HepG2 (cell line): ENCODE measurements around the gene GJC1. TPM values are rescaled to one million over a fixed set of nuclear protein-coding genes. Genes with fewer than 3 reads are reported as not detected.

ENCODE experiments used
- EP300 ChIP-seq, 3 experiments: sonication (generic) in 1 of 3; formaldehyde crosslinking in 1 of 3; IDR thresholded peaks; 2 replicates each; pipeline versions ENCODE4 v1.5.1 to v1.6.1; 2011 to 2020; ENCODE audit warnings: low read depth in 2 of 3, low read length in 2 of 3, borderline replicate concordance in 1 of 3, improper control_type of control experiment in 1 of 3, mild to moderate bottlenecking in 1 of 3, missing genetic modification reagents in 1 of 3, moderate library complexity in 1 of 3
- ESRRA ChIP-seq: sonication (generic); formaldehyde crosslinking; IDR thresholded peaks from 2 replicates; pipeline ENCODE4 v1.5.1; 2020; ENCODE audit warnings: mild to moderate bottlenecking, low read depth, missing genetic modification reagents
- MAX ChIP-seq: IDR thresholded peaks from 2 replicates; pipeline ENCODE4 v1.6.1; 2012; ENCODE audit warnings: inconsistent platforms
- MIXL1 ChIP-seq: IDR thresholded peaks from 2 replicates; pipeline ENCODE4 v1.6.1; 2016
- NR2F6 ChIP-seq, 2 experiments: IDR thresholded peaks; 2 replicates each; pipeline ENCODE4 v1.6.1; 2016; ENCODE audit warnings: antibody characterized with exemption in 1 of 2, mild to moderate bottlenecking in 1 of 2
- RNF219 ChIP-seq: sonication (generic); formaldehyde crosslinking; IDR thresholded peaks from 2 replicates; pipeline ENCODE4 v1.5.0; 2020; ENCODE audit warnings: mild to moderate bottlenecking, missing genetic modification reagents
- ZNF383 ChIP-seq: sonication (generic); formaldehyde crosslinking; IDR thresholded peaks from 2 replicates; pipeline ENCODE4 v1.4.0; 2020; ENCODE audit warnings: missing genetic modification reagents, mild to moderate bottlenecking, borderline replicate concordance
- polyA plus RNA-seq, 8 experiments: library from polyadenylated mRNA; depleted of rRNA in 3 of 8; stranded (reverse) in 7 of 8; unstranded in 1 of 8; fragments of >200 nt; fragmentation: Illumina TruSeq in 4 of 8; extraction: Trizol in 4 of 8; gene quantifications; 2 replicates each; pipeline versions ENCODE4 v1.2.1 to v1.2.3, GENCODE V29; 2011 to 2016; ENCODE audit warnings: low read depth in 4 of 8, missing spikeins in 1 of 8, mixed read lengths in 1 of 8; ENCODE audit not compliant: insufficient read depth in 1 of 8
- total RNA-seq, 5 experiments: library from RNA; depleted of rRNA; stranded (reverse); fragments of >200 nt; fragmentation: Illumina TruSeq; extraction: Trizol; gene quantifications; 2 replicates each; pipeline ENCODE4 v1.2.3, GENCODE V29; 2016; ENCODE audit warnings: low read depth in 1 of 5
- TF ChIP-seq, protein P1 (sequence below): sonication (generic); formaldehyde crosslinking; IDR thresholded peaks from 2 replicates; pipeline ENCODE4 v1.4.0; 2020; ENCODE audit warnings: mild to moderate bottlenecking, missing genetic modification reagents
- TF ChIP-seq, protein P2 (sequence below): sonication (generic); formaldehyde crosslinking; IDR thresholded peaks from 2 replicates; pipeline ENCODE4 v1.4.0; 2020; ENCODE audit warnings: missing genetic modification reagents, mild to moderate bottlenecking, borderline replicate concordance
- TF ChIP-seq, protein P3 (sequence below): sonication (generic); formaldehyde crosslinking; IDR thresholded peaks from 2 replicates; pipeline ENCODE4 v1.5.0; 2020; ENCODE audit warnings: mild to moderate bottlenecking, missing genetic modification reagents, borderline replicate concordance

Gene GJC1
- total and polyA plus RNA-seq, 2 of the 13 experiments (the other 11 are each of a cell fraction or from before 2014, with no cell fraction given) = 1.7 TPM

GRCh38 chr17:44862278-44862914, 32.3 kb upstream of the GJC1 start (continued):
- TF ChIP-seq, protein P1, sequence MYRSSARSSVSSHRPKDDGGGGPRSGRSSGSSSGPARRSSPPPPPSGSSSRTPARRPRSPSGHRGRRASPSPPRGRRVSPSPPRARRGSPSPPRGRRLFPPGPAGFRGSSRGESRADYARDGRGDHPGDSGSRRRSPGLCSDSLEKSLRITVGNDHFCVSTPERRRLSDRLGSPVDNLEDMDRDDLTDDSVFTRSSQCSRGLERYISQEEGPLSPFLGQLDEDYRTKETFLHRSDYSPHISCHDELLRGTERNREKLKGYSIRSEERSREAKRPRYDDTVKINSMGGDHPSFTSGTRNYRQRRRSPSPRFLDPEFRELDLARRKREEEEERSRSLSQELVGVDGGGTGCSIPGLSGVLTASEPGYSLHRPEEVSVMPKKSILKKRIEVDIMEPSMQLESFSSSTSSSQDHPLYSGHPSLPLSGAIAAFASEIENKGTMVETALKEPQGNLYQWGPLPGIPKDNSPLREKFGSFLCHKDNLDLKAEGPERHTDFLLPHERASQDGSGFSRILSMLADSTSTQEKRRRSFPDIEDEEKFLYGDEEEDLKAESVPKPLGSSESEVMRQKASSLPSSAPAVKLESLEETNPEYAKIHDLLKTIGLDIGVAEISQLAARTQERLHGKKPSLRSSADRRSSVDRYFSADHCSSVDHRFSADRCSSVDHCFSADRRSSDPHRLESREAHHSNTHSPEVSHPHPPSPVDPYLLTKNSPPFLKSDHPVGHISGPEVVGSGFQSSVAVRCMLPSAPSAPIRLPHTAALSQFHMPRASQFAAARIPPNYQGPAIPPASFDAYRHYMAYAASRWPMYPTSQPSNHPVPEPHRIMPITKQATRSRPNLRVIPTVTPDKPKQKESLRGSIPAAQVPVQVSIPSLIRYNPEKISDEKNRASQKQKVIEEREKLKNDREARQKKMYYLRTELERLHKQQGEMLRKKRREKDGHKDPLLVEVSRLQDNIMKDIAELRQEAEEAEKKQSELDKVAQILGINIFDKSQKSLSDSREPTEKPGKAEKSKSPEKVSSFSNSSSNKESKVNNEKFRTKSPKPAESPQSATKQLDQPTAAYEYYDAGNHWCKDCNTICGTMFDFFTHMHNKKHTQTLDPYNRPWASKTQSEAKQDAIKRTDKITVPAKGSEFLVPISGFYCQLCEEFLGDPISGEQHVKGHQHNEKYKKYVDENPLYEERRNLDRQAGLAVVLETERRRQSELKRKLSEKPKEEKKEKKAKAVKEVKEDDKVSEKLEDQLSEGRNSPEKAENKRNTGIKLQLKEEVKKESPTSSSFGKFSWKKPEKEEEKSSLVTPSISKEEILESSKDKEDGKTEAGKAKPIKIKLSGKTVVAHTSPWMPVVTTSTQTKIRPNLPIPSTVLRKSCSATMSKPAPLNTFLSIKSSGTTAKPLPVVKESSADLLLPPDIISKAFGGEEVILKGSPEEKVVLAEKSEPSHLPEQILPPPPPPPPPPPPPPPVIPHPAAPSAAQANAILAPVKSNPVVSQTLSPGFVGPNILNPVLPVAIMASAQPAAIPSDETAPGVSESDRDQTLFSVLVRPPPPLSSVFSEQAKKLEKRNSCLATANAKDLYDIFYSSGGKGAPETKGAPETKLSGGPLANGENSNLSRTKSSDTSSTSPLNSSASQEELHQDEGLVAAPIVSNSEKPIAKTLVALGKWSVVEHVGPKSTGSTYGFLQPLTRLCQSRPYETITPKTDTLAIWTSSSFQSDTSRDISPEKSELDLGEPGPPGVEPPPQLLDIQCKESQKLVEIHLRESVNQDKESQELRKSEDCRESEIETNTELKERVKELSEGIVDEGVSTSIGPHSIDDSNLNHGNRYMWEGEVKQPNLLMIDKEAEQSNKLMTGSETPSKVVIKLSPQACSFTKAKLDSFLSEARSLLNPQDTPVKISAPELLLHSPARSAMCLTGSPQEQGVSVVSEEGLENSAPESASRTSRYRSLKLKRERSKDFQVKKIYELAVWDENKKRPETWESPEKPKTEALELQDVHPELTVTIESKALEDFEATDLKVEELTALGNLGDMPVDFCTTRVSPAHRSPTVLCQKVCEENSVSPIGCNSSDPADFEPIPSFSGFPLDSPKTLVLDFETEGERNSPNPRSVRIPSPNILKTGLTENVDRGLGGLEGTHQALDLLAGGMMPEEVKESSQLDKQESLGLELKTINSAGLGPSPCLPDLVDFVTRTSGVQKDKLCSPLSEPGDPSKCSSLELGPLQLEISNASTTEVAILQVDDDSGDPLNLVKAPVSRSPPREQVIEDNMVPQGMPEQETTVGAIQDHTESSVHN (CRISPR knock-in tag) = no peak
- TF ChIP-seq MIXL1 (CRISPR knock-in tag) = 0 out of 2 replicates have a peak, but pooled peaks have one; percentile 41
- TF ChIP-seq ZNF383 (CRISPR knock-in tag) = no peak
- TF ChIP-seq, protein P2, sequence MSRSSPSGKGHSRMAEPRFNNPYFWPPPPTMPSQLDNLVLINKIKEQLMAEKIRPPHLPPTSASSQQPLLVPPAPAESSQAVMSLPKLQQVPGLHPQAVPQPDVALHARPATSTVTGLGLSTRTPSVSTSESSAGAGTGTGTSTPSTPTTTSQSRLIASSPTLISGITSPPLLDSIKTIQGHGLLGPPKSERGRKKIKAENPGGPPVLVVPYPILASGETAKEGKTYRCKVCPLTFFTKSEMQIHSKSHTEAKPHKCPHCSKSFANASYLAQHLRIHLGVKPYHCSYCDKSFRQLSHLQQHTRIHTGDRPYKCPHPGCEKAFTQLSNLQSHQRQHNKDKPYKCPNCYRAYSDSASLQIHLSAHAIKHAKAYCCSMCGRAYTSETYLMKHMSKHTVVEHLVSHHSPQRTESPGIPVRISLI (CRISPR knock-in tag) = peak; percentile 97
- peak in 1 of 2 experiments; percentile 41; a peak in 1 of 4 replicates for TF ChIP-seq EP300 (IDR thresholded peaks at IDR 0.05; ENCODE audit: low read depth in 2 of 2, low read length in 2 of 2)
- TF ChIP-seq EP300 (CRISPR knock-in tag; IDR thresholded peaks at IDR 0.05; ENCODE audit: borderline replicate concordance) = no peak
- TF ChIP-seq RNF219 = no peak
- peak; percentile 46; the same call in 1 of the 2 replicates for TF ChIP-seq ESRRA
- 0 out of 2 replicates have a peak, but pooled peaks have one; percentile 36 for TF ChIP-seq MAX
- TF ChIP-seq NR2F6 (IDR thresholded peaks at IDR 0.05) = 0 out of 2 replicates have a peak, but pooled peaks have one; percentile 31
- TF ChIP-seq NR2F6 (CRISPR knock-in tag; IDR thresholded peaks at IDR 0.05) = peak; percentile 12; the same call in 1 of the 2 replicates
- TF ChIP-seq, protein P3, sequence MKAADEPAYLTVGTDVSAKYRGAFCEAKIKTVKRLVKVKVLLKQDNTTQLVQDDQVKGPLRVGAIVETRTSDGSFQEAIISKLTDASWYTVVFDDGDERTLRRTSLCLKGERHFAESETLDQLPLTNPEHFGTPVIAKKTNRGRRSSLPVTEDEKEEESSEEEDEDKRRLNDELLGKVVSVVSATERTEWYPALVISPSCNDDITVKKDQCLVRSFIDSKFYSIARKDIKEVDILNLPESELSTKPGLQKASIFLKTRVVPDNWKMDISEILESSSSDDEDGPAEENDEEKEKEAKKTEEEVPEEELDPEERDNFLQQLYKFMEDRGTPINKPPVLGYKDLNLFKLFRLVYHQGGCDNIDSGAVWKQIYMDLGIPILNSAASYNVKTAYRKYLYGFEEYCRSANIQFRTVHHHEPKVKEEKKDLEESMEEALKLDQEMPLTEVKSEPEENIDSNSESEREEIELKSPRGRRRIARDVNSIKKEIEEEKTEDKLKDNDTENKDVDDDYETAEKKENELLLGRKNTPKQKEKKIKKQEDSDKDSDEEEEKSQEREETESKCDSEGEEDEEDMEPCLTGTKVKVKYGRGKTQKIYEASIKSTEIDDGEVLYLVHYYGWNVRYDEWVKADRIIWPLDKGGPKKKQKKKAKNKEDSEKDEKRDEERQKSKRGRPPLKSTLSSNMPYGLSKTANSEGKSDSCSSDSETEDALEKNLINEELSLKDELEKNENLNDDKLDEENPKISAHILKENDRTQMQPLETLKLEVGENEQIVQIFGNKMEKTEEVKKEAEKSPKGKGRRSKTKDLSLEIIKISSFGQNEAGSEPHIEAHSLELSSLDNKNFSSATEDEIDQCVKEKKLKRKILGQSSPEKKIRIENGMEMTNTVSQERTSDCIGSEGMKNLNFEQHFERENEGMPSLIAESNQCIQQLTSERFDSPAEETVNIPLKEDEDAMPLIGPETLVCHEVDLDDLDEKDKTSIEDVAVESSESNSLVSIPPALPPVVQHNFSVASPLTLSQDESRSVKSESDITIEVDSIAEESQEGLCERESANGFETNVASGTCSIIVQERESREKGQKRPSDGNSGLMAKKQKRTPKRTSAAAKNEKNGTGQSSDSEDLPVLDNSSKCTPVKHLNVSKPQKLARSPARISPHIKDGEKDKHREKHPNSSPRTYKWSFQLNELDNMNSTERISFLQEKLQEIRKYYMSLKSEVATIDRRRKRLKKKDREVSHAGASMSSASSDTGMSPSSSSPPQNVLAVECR = peak; percentile 40; the same call in 1 of the 2 replicates
